ENCODE data around the gene PIGU. TPM values are rescaled to one million over a fixed set of nuclear protein-coding genes. Genes with fewer than 3 reads are reported as not detected.

Gene PIGU
- polyA plus RNA-seq, 1 donor: 42.6 TPM

DNA sequence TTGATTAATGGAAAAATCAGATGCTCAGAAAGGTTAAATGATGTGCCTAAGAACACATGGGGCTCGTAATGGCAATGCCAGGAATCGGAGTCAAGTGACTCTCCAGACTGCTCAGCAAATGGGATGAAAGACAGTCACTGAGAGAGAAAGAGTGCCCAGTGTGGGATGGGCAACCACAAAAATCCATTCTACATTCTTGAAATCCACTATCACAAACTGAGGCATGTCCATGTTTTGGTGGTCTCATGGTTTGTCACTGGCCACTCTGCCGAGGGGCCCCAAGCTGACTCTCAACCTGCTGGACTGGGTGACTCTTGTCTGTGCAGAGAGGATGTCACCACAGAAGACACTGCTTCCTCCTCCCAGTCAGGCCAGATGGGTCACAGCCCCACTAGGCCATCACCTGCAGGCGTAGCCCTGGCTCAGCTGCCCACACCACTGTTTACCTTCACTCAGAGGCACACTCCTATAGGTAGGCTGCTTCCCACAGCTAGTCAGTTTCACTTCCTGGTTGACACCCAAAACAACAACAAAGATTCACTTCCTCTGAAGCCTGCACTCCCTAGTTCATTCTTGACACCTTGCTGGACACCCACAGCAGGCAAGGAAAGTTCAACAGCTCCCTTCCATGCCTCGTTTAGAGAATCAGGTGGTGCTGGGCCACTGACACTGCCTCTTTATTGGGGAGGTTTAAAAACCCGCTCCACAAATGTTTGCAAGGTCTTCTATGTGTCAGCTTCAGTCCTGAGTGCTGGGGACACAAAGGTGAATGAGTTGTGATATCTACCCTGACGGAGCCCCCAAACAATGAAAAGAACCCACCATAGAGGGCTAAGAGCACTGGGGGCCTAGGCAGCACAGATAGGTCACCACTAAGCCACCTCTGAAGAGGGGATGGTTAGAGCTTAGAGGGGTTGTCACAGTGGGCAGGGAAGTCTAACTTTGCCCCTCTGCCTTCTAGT lies 96.6 kb downstream of the PIGU start:
- DNase-seq: no peak

GRCh38 chr20:34579191-34579978 lies 97.5 kb downstream of the PIGU start:
- DNase-seq: peak; percentile 37

- no peak for DNase-seq
These were observed 98.4 kb downstream of the PIGU start for GRCh38 chr20:34578521-34578920.

- no peak for DNase-seq
These were observed 98.9 kb downstream of the PIGU start for GRCh38 chr20:34578025-34578424.

DNA sequence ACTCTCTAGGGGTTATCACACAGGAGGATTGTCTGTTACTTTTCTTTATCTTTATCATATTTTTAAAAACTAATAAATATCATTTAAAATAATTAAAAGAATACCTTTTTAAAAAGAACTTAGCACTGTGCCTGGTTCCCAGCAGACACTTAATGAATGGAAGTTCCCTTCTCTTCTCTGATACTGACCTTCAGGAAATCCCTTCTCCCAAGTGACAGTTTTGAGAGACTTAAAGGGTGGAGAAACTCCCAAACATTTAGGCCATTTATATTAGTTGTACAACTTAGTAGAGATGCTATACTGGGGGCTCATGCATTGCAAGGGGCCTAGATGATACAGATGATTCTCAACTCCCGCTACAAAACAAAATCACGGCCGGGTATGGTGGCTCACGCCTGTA lies 99.8 kb downstream of the PIGU start:
- DNase-seq: no peak

- no peak for DNase-seq
These were observed 101.1 kb downstream of the PIGU start for GRCh38 chr20:34575756-34576155.

DNA sequence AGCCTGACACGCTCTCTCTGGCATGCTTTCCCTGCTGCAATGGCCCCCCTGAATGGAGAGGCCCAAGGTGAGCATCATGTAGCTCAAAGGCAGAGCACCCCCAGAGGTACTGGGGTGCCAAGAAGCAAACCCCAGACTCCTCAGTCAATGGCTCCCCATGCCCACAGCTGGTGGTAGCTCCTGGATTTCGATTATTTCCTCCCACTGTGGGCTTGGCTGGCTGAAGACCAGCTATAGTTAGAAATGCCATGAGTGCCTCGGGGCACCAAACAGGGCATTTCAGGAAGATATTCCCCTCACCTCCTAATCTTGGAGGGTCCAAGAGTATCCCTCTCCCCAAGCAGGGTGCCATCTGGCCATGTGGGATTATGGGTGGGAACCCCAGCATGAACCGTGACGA lies 101.6 kb downstream of the PIGU start:
- no peak for DNase-seq

DNA sequence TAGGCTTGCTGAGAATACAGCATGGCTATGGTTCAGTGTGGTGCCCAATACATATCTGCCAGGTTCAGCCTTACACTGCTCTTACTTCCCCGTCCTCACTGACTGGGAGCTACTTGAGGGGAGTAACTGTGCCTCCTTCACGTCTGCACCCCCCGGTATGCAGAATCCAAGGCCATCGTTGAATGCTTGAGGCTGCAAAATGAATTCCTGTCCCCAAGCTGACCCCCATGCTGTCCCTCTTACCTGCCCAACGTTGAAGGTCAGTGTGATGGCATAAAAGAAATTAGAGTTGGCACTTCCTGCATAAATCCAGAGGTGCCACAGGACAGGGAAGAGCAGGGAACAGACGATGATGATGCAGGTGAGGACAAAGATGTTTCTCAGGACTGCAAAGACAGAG lies 102.0 kb downstream of the PIGU start:
- DNase-seq: no peak

GRCh38 chr20:34574426-34574825 lies 102.5 kb downstream of the PIGU start:
- no peak for DNase-seq

- no peak for DNase-seq
These were observed 103.2 kb downstream of the PIGU start for GRCh38 chr20:34573541-34574300.

DNA sequence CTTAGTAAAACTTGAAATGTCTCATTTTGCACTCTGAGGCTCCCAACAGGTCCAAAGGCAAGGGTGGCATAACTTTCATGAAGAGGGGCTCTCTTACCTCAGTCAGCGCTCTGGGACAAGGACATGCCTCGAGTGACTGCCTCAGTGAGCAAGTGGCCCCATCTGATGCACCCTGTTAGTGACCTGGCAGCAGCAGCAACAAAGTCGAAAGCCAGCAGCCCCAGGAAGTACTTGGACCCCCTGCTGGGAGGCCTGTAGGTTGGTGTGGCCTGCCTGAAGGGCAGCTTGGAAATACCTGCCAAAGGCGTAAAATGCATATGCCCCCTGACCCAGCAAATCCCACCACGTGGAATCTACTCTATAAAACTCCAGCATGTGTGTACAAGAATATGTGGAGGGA lies 105.1 kb downstream of the PIGU start:
- DNase-seq: no peak

- no peak for DNase-seq
These were observed 106.0 kb downstream of the PIGU start for GRCh38 chr20:34570859-34571306.

GRCh38 chr20:34569598-34569997 lies 107.3 kb downstream of the PIGU start:
- DNase-seq: no peak

DNA sequence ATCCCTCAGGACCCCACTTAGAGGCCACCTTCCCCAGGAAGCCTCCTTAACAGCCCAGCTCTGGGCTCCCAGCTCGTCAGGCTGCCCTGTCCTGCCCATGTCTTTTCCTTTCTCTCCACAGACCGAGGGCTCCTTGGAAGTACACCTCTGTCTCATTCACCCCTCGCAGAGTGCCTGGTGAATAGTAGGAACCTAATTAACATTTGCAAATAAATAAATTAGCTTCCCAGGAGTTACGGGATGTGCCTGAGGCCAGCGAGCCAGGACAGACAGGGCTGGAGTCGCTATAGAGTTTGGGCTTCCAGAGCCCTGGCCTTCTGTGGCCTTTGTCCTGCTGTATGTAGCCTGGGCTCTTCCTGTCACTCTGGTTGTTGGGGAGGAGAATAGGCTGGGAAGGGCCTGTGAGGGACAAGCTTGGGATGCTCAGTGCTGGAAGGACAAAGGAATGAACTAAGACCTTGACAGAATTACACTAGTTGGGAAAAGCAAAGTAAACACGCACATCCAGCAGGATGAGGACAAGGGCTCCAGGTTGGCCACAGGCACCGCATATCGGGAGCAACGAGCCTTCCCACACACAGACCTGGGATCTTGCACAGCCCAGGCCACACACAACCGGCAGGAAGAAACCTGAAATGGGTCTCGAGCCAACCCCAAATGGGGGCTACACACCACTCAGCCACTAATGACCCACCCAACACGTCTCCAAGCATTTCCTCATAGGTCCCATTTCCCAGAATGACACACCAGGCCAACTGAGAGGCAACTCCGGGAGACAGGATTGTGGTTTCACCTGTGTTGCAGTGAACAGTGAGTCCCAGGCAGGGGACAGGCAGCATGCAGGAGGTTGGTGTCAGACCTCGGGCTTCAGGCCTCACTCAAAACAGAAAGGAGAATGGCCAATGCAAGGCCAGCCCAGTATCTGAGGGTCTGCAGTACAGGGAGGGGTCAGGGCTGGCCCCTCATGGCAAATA lies 108.7 kb downstream of the PIGU start:
- no peak for DNase-seq

DNA sequence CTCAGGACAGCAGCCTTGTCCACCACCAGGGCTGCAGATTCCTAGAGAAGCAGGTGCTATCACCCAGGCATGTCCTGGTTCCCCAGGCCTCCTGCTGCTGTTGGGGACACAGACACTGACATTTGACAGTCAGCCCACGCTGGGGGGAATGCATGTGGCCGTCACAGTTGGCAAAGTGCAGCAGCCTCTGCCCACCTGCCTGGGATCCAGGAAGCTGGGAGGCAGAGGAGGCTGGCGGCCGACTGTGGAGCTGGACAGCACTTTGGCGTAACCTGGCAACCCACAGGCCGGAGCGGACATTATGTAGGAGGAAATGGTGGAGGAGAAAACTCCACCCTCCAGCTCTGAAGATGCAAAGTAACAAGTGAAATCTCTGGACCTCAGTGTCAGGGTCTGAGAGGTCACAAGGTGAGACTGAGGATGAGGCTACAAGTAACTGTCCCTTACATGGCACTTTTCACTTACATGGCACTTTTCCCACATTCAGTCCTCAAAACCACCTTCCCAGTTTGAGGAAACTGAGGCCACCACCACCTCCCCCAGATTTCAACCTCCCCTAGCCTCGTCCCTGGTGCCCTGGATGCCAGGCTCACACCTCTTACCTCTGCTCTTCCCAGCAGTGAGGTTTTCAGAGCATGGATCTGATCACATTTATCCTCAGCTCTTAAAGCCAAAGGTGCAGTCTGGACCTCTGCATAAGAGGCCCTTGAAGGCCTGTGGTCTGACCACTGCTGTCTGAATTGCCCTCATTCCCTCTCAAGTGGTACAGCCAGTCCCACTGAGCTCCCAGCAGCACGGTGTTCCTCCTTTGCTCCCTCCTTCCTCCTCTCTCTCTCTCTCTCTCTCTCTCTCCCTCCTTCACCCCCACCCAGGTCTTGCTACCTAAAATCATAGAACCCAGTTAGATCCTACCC lies 109.7 kb downstream of the PIGU start:
- no peak for DNase-seq

GRCh38 chr20:34564833-34565232 lies 112.1 kb downstream of the PIGU start:
- DNase-seq: no peak

DNA sequence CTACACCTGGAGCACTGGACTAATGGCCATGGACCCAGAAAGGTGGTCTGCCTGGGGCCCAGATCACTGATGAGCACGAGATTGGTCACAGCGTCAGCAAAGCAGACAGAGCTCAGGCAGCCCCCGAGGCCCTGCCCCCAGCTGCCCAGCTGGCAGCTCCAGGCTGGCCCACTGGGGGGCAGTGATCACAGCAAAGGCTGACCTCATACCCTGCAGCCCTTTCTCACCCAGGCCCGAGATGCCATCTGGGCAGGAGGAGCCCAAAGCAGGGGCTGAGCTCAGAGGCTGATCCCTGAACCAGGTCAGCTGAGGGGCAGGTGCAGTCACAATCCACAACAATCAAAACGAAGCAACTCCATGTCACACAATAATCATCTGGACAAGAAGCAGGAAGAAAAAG lies 114.3 kb downstream of the PIGU start:
- no peak for DNase-seq

DNA sequence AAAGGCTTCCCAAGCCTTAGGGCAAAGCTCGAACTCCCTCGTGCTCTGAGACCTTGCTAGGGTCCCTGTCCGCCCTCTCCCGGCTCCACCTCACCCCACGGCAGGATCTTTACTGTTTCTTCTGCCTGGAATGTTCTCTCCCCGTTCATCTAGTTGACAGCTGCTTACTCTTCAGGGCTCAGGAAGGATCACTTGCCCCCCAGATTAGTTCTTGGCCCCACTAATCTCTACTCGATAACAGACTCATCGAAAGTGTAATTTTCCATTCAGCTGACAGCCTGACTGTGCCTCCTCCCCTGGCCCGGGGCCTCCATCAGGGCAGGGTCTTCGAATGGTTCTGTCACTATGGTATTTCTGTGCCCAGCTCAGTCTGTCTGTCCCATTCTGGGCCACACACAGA lies 115.2 kb downstream of the PIGU start:
- no peak for DNase-seq

- DNase-seq: no peak
These were observed 116.3 kb downstream of the PIGU start for GRCh38 chr20:34560614-34561013.

DNA sequence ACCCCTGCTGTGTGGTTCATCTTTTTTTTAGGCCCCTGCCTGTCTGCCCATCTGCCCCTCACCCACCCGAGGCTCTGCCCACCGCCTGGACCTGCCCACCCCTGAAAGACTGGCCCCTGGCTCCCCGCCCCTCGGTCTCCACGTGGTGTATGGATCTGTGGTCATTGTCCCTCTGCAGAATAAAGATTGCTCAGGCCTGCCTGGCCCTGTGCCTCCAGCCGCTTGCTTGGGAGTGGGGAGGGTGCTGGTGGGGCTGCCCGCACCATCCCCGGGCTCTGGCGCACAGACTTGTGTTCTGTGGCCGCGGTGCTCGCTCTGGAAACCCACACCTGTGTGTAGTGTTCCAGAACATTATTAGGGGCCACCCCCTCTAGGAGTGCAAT lies 116.8 kb downstream of the PIGU start:
- DNase-seq: no peak

All from left kidney (tissue), 2 donors.